Astrocyte (in vitro differentiated cells and primary cell): ENCODE data around the gene PRMT2. TPM values are rescaled to one million over a fixed set of nuclear protein-coding genes. Genes with fewer than 3 reads are reported as not detected.

Source experiments
- DNase-seq: peaks from one replicate; pipeline ENCODE4 v3.0.0-alpha.2; 2010; ENCODE audit warnings: low read depth
- FAIRE-seq: peaks from 2 replicates; lab custom pipeline; 2011; peaks lifted over from hg19 to GRCh38; lab: Jason Lieb, UNC
- H2AFZ ChIP-seq: 2 replicates; pipeline ENCODE4 v1.6.0; 2012; ENCODE audit warnings: low read depth, low read length, inconsistent platforms
- H3K27ac ChIP-seq: 2 replicates; pipeline ENCODE4 v1.5.1; 2011; ENCODE audit warnings: low read depth, low read length, inconsistent platforms
- H3K27me3 ChIP-seq: 2 replicates; pipeline ENCODE4 v1.6.0; 2011; ENCODE audit warnings: low read length, inconsistent platforms; ENCODE audit not compliant: insufficient read depth
- H3K36me3 ChIP-seq: 2 replicates; pipeline ENCODE4 v1.5.1; 2011; ENCODE audit warnings: low read length, inconsistent platforms; ENCODE audit not compliant: insufficient read depth
- H3K4me1 ChIP-seq: 2 replicates; pipeline ENCODE4 v1.5.1; 2011; ENCODE audit warnings: low read length, inconsistent platforms; ENCODE audit not compliant: insufficient read depth
- H3K4me2 ChIP-seq: 2 replicates; pipeline ENCODE4 v1.6.0; 2012; ENCODE audit warnings: low read length, inconsistent platforms
- H3K4me3 ChIP-seq: 2 replicates; pipeline ENCODE4 v1.5.1; 2011; ENCODE audit warnings: low read depth, mild to moderate bottlenecking, low read length, inconsistent platforms; ENCODE audit not compliant: insufficient read depth
- H3K79me2 ChIP-seq: 2 replicates; pipeline ENCODE4 v1.6.0; 2012; ENCODE audit warnings: mild to moderate bottlenecking, low read length, inconsistent platforms; ENCODE audit not compliant: insufficient read depth
- H3K9ac ChIP-seq: 2 replicates; pipeline ENCODE4 v1.6.0; 2012; ENCODE audit warnings: mild to moderate bottlenecking, low read length, inconsistent platforms
- H3K9me3 ChIP-seq: 2 replicates; pipeline ENCODE4 v1.5.1; 2012; ENCODE audit warnings: low read depth, mild to moderate bottlenecking, low read length, inconsistent platforms; ENCODE audit not compliant: insufficient read depth
- H4K20me1 ChIP-seq: 2 replicates; pipeline ENCODE4 v1.6.0; 2012; ENCODE audit warnings: low read length, inconsistent platforms; ENCODE audit not compliant: insufficient read depth
- H3K27ac Mint-ChIP-seq: one replicate; pipeline ENCODE4 v1.8.0; 2021; ENCODE audit warnings: mild to moderate bottlenecking, mixed read lengths; ENCODE audit not compliant: unreplicated experiment
- H3K27me3 Mint-ChIP-seq: one replicate; pipeline ENCODE4 v1.8.0; 2021; ENCODE audit warnings: low read depth, mixed read lengths; ENCODE audit not compliant: unreplicated experiment
- H3K36me3 Mint-ChIP-seq: one replicate; pipeline ENCODE4 v1.8.0; 2021; ENCODE audit warnings: low read depth, mixed read lengths; ENCODE audit not compliant: unreplicated experiment
- H3K4me1 Mint-ChIP-seq: one replicate; pipeline ENCODE4 v1.8.0; 2021; ENCODE audit warnings: low read depth, mixed read lengths; ENCODE audit not compliant: unreplicated experiment
- H3K4me3 Mint-ChIP-seq: one replicate; pipeline ENCODE4 v1.8.0; 2021; ENCODE audit warnings: mild to moderate bottlenecking, moderate library complexity, mixed read lengths; ENCODE audit not compliant: unreplicated experiment
- H3K9me3 Mint-ChIP-seq: one replicate; pipeline ENCODE4 v1.8.0; 2021; ENCODE audit warnings: mild to moderate bottlenecking, mixed read lengths; ENCODE audit not compliant: unreplicated experiment
- CTCF ChIP-seq: IDR thresholded peaks from 2 replicates; pipeline ENCODE4 v1.5.1; 2011; ENCODE audit warnings: low read depth, mild to moderate bottlenecking, inconsistent platforms, low read length, moderate library complexity; ENCODE audit not compliant: insufficient read depth
- EZH2 ChIP-seq: IDR thresholded peaks from 2 replicates; pipeline ENCODE4 v1.6.1; 2012; ENCODE audit warnings: mild to moderate bottlenecking, low read length, inconsistent platforms; ENCODE audit not compliant: insufficient read depth
- total RNA-seq: library from RNA; stranded (reverse); gene quantifications from 2 replicates; pipeline ENCODE4 v1.2.1, GENCODE V29; 2021

Gene PRMT2
- total RNA-seq, 1 donor from 2014 or later, result 106 TPM

GRCh38 chr21:46598581-46599572 lies 36.6 kb upstream of the PRMT2 start:
- H3K36me3 Mint-ChIP-seq, result no peaks in the 10 kb centered on the region
- Histone ChIP-seq H3K27ac (no peak overlapping the region), H2AFZ (peak overlapping the region; percentile 21), H3K79me2 (no peaks in the 10 kb centered on the region), H3K4me3 (no peak overlapping the region), H3K9me3 (peaks cover 4% of the 10 kb centered on the region), H3K4me2 (peak overlapping the region; percentile 78), H4K20me1 (no peaks in the 10 kb centered on the region), H3K4me1 (peaks cover 13% of the 10 kb centered on the region), H3K27me3 (no peaks in the 10 kb centered on the region), H3K36me3 (no peaks in the 10 kb centered on the region), H3K9ac (no peak overlapping the region)
- DNase-seq (peak; percentile 92), FAIRE-seq (peak; percentile 94)
- H3K4me1 Mint-ChIP-seq, result peaks cover 28% of the 10 kb centered on the region
- peak overlapping the region; percentile 24 for H3K4me3 Mint-ChIP-seq
- peaks cover 4% of the 10 kb centered on the region for H3K9me3 Mint-ChIP-seq
- peak overlapping the region; percentile 58 for H3K27ac Mint-ChIP-seq
- TF ChIP-seq EZH2 (no peak), CTCF (no peak)
- H3K27me3 Mint-ChIP-seq, result no peaks in the 10 kb centered on the region

- H2AFZ ChIP-seq, result no peak overlapping the region
- no peaks in the 10 kb centered on the region for H3K27me3 ChIP-seq
- no peaks in the 10 kb centered on the region for H3K79me2 ChIP-seq
- no peak overlapping the region for H3K4me3 Mint-ChIP-seq
- H3K4me3 ChIP-seq, result no peak overlapping the region
- no peak overlapping the region for H3K27ac Mint-ChIP-seq
- TF ChIP-seq CTCF, result no peak
- no peaks in the 10 kb centered on the region for H3K9me3 Mint-ChIP-seq
- H3K9me3 ChIP-seq, result no peaks in the 10 kb centered on the region
- no peaks in the 10 kb centered on the region for H3K27me3 Mint-ChIP-seq
- peaks cover 13% of the 10 kb centered on the region for H3K4me1 ChIP-seq
- H4K20me1 ChIP-seq, result no peaks in the 10 kb centered on the region
- DNase-seq (no peak), FAIRE-seq (no peak)
- peaks cover 28% of the 10 kb centered on the region for H3K4me1 Mint-ChIP-seq
- H3K4me2 ChIP-seq, result no peak overlapping the region
- H3K9ac ChIP-seq, result no peak overlapping the region
- no peaks in the 10 kb centered on the region for H3K36me3 ChIP-seq
- H3K36me3 Mint-ChIP-seq, result no peaks in the 10 kb centered on the region
- H3K27ac ChIP-seq, result no peak overlapping the region
These were observed 35.2 kb upstream of the PRMT2 start for GRCh38 chr21:46600305-46600704.

GRCh38 chr21:46600978-46601377 lies 34.5 kb upstream of the PRMT2 start:
- H3K4me3 Mint-ChIP-seq, result no peak overlapping the region
- Histone ChIP-seq H3K4me2 (no peak overlapping the region), H3K79me2 (no peaks in the 10 kb centered on the region), H3K4me3 (no peak overlapping the region), H3K4me1 (peaks cover 13% of the 10 kb centered on the region), H3K27me3 (no peaks in the 10 kb centered on the region), H3K36me3 (no peaks in the 10 kb centered on the region), H3K9me3 (no peaks in the 10 kb centered on the region), H2AFZ (no peak overlapping the region), H3K27ac (no peak overlapping the region), H3K9ac (no peak overlapping the region), H4K20me1 (no peaks in the 10 kb centered on the region)
- H3K36me3 Mint-ChIP-seq, result no peaks in the 10 kb centered on the region
- DNase-seq (no peak), FAIRE-seq (no peak)
- H3K4me1 Mint-ChIP-seq, result peaks cover 28% of the 10 kb centered on the region
- H3K9me3 Mint-ChIP-seq, result no peaks in the 10 kb centered on the region
- H3K27me3 Mint-ChIP-seq, result no peaks in the 10 kb centered on the region
- TF ChIP-seq EZH2, result no peak
- no peak for TF ChIP-seq CTCF
- no peak overlapping the region for H3K27ac Mint-ChIP-seq
